HG03060 (cell line): ENCODE data around the gene MRPL57.
"Not testable (repeated sequence)": the region's sequence is repeated elsewhere in the genome, so short reads cannot be mapped to it uniquely, and the experiment has no call there.

ENCODE experiments used
- ATAC-seq: cut with Tn5 transposase; IDR thresholded peaks from one replicate; pipeline ENCODE4 v1.9.1; 2021; ENCODE audit warnings: low read depth, moderate number of reproducible peaks; ENCODE audit not compliant: unreplicated experiment

Gene MRPL57

DNA sequence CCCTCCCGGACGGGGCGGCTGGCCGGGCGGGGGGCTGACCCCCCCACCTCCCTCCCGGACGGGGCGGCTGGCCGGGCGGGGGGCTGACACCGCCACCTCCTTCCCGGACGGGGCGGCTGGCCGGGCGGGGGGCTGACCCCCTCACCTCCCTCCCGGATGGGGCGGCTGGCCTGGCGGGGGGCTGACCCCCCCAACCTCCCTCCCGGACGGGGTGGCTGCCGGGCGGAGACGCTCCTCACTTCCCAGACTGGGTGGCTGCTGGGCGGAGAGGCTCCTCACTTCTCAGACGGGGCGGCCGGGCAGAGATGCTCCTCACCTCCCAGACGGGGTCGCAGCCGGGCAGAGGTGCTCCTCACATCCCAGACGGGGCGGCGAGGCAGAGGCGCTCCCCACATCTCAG lies 10.0 kb downstream of the MRPL57 start:
- ATAC-seq, result not testable (repeated sequence)

DNA sequence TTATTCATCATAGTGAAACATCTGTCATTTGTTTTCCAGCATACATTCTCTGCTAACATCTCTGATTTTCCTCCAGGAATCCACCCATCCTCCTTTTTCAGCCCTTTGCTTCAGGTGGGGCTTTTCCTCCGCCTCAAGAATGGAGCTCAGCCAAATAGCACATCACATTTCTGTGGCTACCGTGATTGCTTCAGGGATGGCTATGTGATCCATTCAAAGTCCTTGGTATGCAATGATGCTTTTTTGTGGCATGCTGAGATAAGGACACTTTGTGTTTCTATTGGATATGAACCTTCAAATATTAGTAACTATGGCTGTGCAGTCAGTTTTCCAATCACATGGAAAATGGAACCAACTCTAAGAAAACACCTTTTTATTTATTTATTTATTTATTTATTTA lies 18.3 kb downstream of the MRPL57 start:
- not testable (repeated sequence) for ATAC-seq

DNA sequence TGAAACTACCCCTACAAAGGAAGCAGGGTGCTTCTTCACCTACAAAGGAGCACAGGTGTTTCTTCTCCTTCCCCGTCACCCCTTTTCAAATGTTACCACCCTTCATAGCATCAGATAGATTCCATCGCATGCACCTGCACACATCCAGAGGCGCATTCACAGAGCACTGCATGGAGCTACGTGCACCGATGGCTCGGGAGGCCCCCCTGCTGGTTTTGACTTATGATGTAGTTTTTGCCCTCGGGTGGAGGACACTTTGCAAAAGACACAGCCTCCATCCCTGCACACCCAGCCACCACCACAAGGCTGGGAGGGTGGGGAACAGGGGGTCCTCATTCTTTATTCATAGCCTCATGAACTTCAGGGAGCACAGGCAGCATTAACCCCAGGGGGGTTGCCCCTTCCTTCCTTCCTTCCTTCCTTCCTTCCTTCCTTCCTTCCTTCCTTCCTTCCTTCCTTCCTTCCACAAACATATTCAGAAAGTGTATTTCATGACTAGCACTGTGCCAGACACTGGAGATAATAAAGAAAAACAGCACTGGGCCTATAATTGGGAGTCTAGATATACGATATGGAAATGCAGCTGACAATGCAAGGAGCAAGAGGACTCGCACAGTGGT lies 21.3 kb downstream of the MRPL57 start:
- not testable (repeated sequence) for ATAC-seq

DNA sequence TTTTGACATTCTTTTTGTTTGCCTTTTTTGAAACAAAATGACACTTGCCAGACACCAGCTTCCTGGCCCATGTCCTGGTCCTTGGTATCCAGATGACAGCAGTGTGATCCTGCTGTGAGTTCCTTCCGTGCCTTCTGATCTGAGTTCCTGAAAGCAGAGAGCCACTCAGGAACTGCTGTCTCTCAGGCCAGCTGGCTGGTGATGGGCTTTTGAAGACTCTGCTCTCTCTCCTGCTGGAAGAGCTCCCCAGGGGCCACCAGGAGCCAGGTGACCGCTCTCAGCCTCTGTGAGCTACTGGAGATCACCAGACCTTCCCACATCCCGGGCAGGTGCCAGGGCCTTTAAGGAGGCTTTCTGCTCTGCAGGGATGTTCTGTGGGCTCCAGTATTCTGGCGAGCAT lies 21.9 kb downstream of the MRPL57 start:
- ATAC-seq, result not testable (repeated sequence)

DNA sequence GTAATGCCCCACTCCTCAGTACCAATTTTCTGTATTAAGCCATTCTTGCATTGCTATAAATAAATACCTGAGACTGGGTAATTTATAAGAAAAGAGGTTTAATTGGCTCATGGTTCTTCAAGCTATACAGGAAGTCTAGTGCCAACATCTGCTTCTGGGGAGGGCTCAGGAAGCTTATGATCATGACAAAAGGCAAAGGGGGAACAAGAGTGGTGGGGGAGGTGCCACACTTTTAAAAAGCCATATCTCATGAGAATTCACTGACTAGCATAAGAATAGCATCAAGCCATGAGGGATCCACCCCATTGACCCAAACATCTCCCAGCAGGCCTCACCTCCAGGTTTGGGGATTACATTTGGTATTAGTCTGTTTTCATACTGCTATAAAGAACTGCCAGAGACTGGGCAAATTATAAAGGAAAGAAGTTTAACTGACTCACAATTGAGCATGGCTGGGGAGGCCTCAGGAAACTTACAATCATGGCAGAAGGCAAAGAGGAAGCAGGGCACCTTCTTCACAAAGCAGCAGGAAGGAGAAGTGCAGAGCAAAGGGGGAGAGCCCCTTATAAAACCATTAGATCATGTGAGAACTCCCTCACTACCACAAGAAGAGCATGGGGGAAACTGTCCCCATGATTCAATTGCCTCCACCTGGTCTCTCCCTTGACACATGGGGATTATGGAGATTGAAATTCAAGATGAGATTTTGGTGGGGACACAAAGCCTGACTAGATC lies 25.2 kb downstream of the MRPL57 start:
- not testable (repeated sequence) for ATAC-seq

DNA sequence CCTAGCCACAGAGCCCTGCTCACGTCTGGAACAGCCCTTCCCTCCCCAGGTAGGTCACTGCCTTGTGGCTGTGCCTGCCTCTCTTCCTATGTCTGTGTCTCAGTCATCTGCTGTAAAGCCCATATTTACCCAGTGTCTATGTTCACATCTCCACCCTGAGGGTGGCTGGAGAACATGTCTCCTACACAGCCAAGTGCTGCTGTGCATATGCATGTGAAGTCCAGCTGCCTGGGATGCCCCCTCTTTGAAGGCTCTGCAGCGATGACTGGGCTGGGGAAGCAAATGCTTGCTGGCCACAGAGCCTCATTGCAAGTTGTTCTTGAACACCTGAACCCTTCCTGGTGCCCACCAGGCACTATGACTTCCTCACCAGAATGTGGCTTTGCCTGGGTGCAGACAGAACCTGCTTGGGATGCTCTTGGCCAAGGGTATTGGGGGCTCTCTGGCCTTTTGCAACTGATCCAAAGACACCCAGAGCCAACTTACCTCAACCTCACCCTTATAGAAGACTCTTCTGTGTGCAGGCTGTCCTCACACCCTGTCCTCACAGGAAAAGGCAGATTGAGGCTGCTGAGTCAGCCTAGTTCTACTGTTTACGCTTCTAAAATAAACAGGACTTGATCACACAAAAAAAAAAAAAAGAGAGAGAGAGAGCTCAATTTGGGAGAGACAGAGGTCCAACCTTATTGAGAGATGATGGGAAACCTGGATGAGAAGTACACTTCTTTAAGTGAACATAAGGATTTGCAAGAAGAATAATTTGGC lies 26.5 kb downstream of the MRPL57 start:
- ATAC-seq, result no peak

DNA sequence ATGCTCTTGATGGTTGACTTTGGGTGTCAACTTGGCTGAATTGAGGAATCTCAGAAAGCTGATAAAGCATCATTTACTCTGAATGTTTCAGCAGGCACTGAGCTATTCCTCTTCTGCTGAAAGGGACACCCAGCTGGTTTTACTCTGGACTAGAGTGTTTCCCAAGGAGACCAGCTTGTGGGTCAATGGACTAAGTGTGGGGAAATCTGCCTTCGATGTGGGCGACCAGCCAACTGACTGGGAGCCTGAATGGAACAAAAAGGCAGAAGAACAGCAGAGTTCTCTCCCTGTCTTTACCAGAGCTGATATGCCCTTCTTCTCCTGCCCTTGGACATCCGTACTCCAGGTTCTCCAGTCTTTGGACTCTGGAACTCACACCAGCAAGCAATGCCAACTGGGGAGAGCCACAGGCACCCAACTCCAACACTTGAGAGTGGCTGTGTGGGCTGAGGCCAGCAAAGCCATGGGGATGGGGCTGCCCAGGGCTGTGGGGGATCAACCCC lies 32.2 kb downstream of the MRPL57 start:
- ATAC-seq, result no peak

DNA sequence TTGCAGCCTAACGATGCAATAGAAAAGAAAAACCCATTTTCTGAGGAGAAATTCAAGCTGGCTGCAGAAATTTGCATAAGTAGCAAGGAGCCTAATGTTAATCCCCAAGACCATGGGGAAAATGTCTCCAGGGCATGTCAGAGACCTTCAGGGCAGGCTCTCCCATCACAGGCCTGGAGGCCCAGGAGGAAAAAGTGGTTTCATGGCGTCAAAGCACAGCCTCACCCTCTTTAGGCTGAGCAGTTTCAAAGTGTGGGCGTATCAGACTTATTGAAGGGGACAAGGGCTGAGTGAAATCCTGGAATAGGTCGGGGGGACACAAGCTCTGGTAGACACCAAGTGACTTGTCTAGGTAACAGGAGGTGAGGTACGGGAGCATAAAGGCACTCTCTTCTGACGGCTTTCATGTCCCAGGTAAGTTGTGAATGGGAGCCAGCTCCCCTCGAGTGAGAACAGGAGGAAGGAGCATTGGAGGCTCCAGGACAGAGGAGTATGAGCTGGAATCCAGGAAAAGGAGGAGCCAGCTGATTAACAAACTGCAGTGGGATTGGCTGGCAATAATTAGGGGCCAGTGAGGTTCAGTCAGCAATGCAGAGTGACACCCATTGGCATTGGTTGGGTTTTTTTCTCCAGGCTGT lies 35.8 kb downstream of the MRPL57 start:
- no peak for ATAC-seq

DNA sequence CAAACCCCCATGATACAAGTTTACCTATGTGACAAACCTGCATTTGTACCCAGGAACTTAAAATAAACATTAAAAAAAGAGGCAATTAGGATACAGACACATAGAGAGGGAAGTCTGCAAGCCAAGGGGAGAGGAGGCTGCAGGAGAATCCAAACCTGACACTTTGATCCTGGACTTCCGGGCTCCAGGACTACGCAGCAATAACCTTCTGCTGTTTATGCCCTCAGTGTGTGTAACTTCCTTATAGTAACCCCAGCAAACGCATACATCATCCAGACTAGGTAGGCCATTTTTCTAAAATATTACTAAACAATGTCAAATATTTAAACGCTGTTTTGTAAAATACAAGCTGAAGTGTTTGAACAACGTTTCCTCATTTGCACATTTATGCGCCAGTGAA lies 39.0 kb downstream of the MRPL57 start:
- not testable (repeated sequence) for ATAC-seq

DNA sequence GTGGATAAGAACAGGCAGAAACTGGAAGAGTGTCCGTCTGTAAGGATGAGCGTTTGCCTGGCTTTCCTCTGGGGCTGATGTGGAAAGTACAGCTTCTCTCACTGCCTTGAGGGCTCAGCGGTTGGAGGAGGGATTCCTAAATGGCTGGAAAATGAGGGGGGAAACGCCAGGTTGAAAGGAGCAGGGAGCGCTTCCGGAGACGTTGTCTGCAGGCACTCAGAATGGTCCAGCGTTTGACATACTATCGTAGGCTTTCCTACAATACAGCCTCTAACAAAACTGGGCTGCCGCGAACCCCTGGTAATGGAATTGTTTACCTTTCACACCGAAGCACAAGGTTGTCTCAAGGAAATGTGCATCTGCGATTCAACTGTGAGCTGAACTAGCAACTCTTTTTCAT lies 39.9 kb downstream of the MRPL57 start:
- ATAC-seq, result no peak

DNA sequence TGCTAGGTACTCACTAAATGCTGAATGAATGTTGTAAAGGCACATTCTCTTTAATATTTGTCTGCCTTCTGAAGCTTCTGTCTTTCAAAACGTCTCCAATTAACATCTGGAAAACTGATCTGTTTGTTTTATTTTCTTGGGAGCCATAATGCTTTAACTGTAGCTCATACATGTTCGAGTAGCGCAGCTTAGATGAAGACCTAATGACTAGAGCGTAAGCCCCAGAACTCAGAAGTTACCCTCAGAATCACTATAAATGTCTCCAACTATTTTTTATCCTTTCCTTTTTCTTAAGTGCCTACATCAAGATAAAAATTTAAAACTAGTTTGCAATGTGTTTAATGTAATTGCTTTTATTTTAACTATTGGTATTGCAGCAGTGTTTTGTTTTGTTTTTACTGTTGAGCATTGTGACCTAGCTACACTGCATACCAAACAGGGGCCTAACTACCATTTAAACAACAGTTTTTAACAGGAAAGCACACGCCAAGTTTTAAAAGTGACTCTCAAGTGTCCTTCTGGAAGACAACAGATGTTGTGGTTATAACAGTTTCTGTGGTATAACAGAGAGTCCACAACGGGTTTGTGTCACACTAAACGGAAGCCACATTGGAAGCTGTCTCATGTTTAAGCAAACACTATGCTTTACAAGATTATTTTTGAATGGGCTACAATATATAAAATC lies 42.0 kb downstream of the MRPL57 start:
- peak; percentile 92 for ATAC-seq

DNA sequence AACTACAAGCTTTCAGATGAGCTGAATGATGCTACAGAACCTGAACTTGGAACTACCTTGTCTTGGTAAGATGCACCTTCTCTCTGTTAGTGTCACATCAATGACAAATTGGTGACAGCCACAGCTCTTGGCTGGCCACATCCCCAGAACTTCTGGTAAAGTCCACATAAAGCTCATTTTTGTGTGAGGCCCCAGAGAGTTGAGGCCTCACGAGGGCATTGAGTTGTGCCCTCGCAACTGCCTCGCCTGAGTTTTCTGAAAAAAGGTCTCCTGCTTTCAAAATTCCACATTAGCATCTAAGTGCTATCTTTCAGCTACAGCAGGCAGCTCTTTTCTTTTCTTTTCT lies 42.6 kb downstream of the MRPL57 start:
- no peak for ATAC-seq

DNA sequence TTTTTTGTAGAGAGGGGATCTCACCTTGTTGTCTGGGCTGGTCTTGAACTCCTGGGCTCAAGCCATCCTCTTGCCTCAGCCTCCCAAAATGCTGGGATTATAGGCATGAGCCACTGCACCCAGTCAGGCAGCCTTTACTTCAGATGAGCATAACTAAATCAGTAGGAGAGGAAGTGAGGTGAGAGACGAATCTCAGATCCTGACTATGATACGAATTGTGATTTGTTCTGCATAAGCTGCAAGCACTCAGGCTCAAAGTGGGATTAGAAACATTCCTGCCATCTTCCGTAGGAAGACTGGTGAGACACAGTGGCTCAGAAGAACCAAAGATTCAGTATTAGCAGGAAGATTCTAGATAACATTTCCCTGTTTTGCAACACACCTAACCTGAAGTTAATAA lies 43.3 kb downstream of the MRPL57 start:
- ATAC-seq, result not testable (repeated sequence)

DNA sequence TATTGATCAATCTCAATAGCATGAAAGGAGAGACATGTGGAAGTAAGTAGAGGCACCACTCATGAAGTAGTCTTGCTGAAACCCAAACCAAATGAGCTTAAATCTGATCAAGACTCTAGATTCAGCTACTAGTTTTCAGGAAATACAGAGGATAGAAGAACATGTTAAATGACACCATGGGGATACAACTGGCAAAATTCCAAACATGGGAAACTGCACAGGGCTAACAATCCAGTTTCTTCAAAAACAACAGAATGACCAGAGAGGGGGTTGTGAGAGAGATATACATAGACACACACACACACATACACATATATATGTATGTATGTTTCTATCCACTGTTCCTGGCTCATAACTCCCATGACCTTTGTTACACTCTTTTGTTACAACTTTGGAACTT lies 44.8 kb downstream of the MRPL57 start:
- no peak for ATAC-seq

DNA sequence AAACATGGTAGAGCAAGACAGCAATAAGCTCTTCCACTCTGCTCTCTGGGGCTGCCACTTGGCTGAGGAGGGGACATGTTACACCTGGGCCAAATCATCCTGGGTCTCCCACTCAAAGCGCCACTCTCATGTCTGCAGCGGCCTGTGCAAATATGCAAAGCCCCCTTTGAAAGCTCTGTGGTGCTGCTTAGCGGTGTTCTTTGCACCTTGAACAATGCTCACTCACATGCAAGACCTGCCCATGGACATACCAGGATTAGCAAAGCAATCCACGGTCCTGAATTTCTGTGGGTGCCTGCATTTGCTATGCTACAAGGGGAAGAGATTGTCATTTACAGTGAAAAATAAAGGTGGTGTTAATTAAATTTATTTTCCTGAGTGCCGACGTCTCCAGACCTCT lies 48.6 kb downstream of the MRPL57 start:
- ATAC-seq, result no peak

DNA sequence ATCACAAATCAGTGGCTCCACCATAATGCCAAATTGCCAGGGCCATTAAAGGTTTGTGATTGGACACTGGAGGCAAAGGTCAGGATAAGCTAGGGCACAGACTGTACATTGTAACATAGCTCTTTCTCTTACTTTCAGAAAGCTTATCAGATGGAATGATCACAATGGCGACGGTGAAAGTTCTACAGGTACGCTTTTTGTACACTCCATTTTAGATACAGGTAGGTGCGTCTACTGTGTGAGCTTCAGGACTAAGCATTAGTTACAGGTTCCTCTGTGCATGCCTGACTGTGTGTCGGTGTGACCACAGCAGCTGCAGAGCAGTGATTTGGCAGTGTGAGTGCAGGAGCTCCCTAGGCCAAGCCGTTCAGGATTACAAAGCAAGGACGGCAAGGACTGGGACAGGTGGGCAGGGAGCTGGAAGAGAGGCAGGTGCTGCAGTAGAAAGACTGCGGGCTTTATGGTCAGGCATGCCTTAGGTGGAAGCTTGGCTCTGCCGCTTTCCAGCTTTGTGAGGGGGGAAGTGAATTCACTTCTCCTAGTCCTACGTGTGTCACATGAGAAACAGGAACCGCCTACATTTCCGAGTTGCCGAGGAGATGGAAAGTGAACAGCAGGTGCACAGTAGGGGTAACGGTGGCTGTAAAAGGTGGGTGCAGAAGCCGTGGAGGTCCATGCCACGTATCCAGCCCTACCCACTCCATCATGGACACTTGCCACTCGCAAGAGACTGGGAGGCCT lies 49.6 kb downstream of the MRPL57 start:
- no peak for ATAC-seq

DNA sequence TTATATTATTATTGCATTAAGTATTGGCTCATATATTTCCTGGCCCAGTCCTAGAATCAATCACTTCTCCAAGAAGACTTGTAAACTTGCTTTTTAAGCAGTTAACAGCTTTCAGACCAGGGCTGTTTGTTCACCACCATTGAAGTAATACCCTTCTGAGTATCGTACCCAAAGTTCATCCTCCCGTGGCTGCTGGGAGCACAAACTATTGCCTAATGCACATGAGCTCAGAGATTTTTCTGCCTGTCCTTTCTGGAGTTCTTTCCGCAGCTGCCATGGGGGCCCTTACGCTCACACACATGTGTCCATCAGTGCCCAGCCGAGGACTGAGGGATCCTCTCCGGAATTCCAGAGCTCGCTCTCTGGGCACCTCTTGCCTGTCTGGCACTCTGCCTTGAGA lies 51.5 kb downstream of the MRPL57 start:
- ATAC-seq, result no peak
